ENCODE measurements around the gene LUC7L.
A peak's percentile ranks its signal among the peaks of the same experiment; 100 is the strongest.
"Not testable (repeated sequence)": the region's sequence is repeated elsewhere in the genome, so short reads cannot be mapped to it uniquely, and the experiment has no call there.

Gene LUC7L

GRCh38 chr16:172374-172941 lies 56.8 kb downstream of the LUC7L start, which contains the start of gene HBA2:
Gene HBA2 (plus strand): TSS chr16:172876. CDS start chr16:172913, 37 bp downstream.
- DNase-seq (ENCODE audit: low read depth); H3K4me3 ChIP-seq (ENCODE audit: low read length): not testable (repeated sequence)

GRCh38 chr16:170788-171187 lies 58.5 kb downstream of the LUC7L start:
- TF ChIP-seq CTCF (IDR thresholded peaks at IDR 0.05; ENCODE audit: insufficient read depth, low read depth, low read length, missing control alignments): no peak
- no peak overlapping the region for H3K4me3 ChIP-seq (ENCODE audit: low read length)

GRCh38 chr16:170088-170507 lies 59.2 kb downstream of the LUC7L start:
- H3K4me3 ChIP-seq (ENCODE audit: low read length): not testable (repeated sequence)
- DNase-seq (ENCODE audit: low read depth): peak; percentile 18

More at GRCh38 chr16:170788-171187, 58.5 kb downstream of the LUC7L start:
- no peak for DNase-seq (ENCODE audit: low read depth)

GRCh38 chr16:169014-169413 lies 60.2 kb downstream of the LUC7L start:
- no peak for DNase-seq (ENCODE audit: low read depth)
- TF ChIP-seq CTCF (IDR thresholded peaks at IDR 0.05; ENCODE audit: insufficient read depth, low read depth, low read length, missing control alignments): no peak
- no peak overlapping the region for H3K4me3 ChIP-seq (ENCODE audit: low read length)

- TF ChIP-seq CTCF (IDR thresholded peaks at IDR 0.05; ENCODE audit: insufficient read depth, low read depth, low read length, missing control alignments): no peak
- DNase-seq (ENCODE audit: low read depth): no peak
- no peak overlapping the region for H3K4me3 ChIP-seq (ENCODE audit: low read length)
Observed at GRCh38 chr16:168424-168823, 60.8 kb downstream of the LUC7L start.

GRCh38 chr16:167122-167690 lies 62.0 kb downstream of the LUC7L start:
- no peak for DNase-seq (ENCODE audit: low read depth)
- H3K4me3 ChIP-seq (ENCODE audit: low read length): no peak overlapping the region
- no peak for TF ChIP-seq CTCF (IDR thresholded peaks at IDR 0.05; ENCODE audit: insufficient read depth, low read depth, low read length, missing control alignments)

GRCh38 chr16:166375-167121 lies 62.7 kb downstream of the LUC7L start:
- H3K4me3 ChIP-seq (ENCODE audit: low read length): no peak overlapping the region
- TF ChIP-seq CTCF (IDR thresholded peaks at IDR 0.05; ENCODE audit: insufficient read depth, low read depth, low read length, missing control alignments): no peak
- DNase-seq (ENCODE audit: low read depth): no peak

Data from epithelial cell of esophagus (primary cell).